AG04449 (cell line): ENCODE measurements around the gene RALBP1.
A peak's percentile ranks its signal among the peaks of the same experiment; 100 is the strongest.

Source experiments
- CTCF ChIA-PET: fragments of 350-600 bp; formaldehyde crosslinking; extraction: SDS; loops from one replicate; lab custom pipeline; 2021; ENCODE audit warnings: antibody characterized with exemption; lab: Yijun Ruan, JAX
- POLR2A ChIA-PET: fragments of 400-600, 350-600 bp; formaldehyde crosslinking; extraction: SDS; loops from one replicate; lab custom pipeline; 2020; ENCODE audit warnings: antibody characterized with exemption, inconsistent platforms; lab: Yijun Ruan, JAX
- DNase-seq: peaks from one replicate; pipeline ENCODE4 v3.0.0-alpha.2; 2010; ENCODE audit warnings: low read depth, low spot score
- H3K4me3 ChIP-seq: 2 replicates; pipeline ENCODE4 v1.5.1; 2011; ENCODE audit warnings: low read depth, mild to moderate bottlenecking, control low read depth, low read length
- TF ChIP-seq, protein P1 (sequence below): IDR thresholded peaks from one replicate; pipeline ENCODE4 v1.5.1; 2011; ENCODE audit warnings: mild to moderate bottlenecking, moderate library complexity, low read length, control low read depth, inconsistent platforms; ENCODE audit not compliant: insufficient read depth; ENCODE audit errors: missing control alignments

RALBP1 gene

DNA sequence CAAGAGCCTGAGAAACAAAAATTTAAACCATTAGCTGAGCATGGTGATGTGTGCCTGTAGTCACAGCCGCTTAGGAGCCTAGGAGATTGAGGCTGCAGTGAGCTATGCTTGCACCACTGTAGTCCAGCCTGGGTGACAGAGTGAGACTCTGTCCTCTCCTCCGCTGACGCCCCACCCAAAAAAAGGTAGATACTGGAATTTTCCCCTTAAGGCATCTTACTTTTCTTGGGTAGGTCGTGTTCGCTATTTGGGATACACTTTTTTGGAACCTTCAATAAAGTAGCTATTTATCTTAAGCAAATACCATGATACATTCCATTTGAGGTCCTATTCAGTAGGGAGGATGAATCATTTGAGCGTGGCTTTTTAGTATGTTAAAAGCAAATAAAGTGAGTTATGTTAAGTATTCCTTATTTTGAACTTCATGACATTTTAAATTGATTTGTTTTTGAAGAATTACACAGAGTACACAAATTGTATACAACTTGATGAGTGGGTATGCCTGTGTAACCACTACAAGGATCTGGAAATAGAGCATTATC, 38.7 kb downstream of the RALBP1 start:
- DNase-seq, result peak; percentile 23
- POLR2A ChIA-PET, result no interaction called here
- H3K4me3 ChIP-seq, result no peak overlapping the region
- TF ChIP-seq, protein P1, sequence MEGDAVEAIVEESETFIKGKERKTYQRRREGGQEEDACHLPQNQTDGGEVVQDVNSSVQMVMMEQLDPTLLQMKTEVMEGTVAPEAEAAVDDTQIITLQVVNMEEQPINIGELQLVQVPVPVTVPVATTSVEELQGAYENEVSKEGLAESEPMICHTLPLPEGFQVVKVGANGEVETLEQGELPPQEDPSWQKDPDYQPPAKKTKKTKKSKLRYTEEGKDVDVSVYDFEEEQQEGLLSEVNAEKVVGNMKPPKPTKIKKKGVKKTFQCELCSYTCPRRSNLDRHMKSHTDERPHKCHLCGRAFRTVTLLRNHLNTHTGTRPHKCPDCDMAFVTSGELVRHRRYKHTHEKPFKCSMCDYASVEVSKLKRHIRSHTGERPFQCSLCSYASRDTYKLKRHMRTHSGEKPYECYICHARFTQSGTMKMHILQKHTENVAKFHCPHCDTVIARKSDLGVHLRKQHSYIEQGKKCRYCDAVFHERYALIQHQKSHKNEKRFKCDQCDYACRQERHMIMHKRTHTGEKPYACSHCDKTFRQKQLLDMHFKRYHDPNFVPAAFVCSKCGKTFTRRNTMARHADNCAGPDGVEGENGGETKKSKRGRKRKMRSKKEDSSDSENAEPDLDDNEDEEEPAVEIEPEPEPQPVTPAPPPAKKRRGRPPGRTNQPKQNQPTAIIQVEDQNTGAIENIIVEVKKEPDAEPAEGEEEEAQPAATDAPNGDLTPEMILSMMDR, result no peak
- CTCF ChIA-PET, result interaction anchor here (0.7 to 3.1 kb wide), 7 partner anchors 15 to 436 kb away, joined by 3 to 7 read pairs (median 4); no protein-coding TSS in a partner anchor

DNA sequence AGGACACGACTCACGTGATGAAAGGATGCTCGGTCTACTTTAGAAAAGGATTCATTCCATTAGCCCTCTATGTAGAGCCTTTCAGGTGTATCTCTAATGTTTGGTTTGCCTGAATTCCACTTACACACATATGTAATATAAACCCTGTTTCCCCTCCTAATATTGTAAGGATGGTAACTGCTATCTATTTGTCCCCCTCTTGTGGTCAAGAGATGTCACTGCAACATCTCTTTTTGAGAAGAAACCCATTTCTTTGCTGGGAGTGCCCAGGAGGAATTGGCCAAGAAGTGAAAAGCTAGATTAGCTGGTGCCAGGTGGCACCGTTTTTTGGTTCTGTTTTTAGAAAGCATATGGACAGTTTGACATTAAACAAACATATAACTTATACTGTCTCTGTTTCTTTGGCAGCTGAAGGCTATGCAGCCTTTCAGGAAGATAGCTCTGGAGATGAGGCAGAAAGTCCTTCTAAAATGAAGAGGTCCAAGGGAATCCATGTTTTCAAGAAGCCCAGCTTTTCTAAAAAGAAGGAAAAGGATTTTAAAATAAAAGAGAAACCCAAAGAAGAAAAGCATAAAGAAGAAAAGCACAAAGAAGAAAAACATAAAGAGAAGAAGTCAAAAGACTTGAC, 41.2 kb downstream of the RALBP1 start:
- ChIA-PET POLR2A (no interaction called here), CTCF (interaction anchor here (0.6 to 3.8 kb wide), 41 partner anchors 8 to 864 kb away, joined by 3 to 27 read pairs (median 5); partner anchors contain the start of gene TWSG1)
- TF ChIP-seq, protein P1, result peak; percentile 59
- H3K4me3 ChIP-seq, result no peak overlapping the region
- DNase-seq, result no peak

DNA sequence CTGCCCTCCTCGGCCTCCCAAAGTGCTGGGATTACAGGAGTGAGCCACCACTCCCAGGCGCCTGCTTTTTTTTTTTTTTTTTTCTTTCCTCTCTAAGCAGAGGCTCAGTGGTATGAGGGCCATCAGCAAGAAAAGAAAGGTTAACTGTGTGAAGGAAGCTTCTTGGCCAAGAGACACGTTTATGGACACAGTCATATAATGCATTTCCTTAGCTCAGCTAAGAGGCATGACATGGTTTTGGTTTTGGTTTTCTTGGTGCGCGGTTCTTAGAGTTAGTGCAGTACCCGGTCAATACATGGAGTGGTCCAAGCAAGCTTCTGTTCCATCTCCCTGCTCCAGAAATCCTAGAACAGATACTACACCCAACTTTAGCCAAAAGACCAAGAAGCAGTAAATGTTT, 42.6 kb downstream of the RALBP1 start:
- ChIA-PET CTCF (interaction anchor here (0.7 to 3.8 kb wide), 14 partner anchors 8 to 444 kb away, joined by 3 to 27 read pairs (median 9); no protein-coding TSS in a partner anchor), POLR2A (no interaction called here)
- H3K4me3 ChIP-seq, result no peak overlapping the region

DNA sequence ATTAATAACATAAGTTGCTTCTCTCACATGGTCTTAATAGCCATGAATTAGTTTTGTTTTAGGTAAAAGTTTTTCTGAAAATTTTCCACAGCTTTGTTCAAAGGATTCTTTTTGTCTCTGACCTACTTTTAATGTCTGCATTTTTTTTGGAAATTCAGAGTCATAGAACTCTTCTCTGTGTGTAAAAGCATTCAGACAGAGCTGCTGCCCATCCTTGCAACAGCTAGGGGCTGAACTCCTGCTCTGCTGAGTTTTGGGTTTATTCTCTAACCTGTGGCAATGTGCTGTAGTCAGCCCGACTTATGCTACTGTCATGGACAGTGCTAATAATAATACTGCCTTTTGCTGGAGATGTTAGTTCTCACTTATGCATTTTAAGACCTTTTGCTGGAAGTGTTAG, 44.1 kb downstream of the RALBP1 start:
- TF ChIP-seq, protein P1, result no peak
- POLR2A ChIA-PET, result no interaction called here
- no peak for DNase-seq

More for the DNA sequence above, 42.6 kb downstream of the RALBP1 start:
- no peak for DNase-seq
- TF ChIP-seq, protein P1, result no peak

DNA sequence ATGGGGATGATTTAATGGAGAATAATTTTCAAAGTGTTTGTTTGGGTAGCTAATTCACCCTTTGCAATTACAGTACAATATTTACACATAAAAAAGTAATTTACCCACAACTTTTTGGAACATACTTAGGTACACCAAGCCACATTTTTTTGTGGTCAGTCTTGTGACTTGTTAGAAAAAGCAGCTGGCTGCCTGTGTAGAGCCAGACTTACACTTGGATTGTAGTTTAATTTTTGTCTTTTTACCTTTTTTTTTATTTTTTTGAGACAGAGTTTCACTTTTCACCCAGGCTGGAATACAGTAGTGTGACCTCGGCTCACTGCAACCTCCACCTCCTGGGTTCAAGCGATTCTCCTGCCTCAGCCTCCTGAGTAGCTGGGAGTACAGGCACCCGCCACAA, 45.4 kb downstream of the RALBP1 start:
- DNase-seq, result no peak
- ChIA-PET CTCF (interaction anchor here (0.9 to 1.2 kb wide), 2 partner anchors 11 to 47 kb away, joined by 3 read pairs; no protein-coding TSS in a partner anchor), POLR2A (no interaction called here)
- TF ChIP-seq, protein P1, result no peak
- H3K4me3 ChIP-seq, result no peak overlapping the region

More for the DNA sequence above, 44.1 kb downstream of the RALBP1 start:
- no peak overlapping the region for H3K4me3 ChIP-seq
- CTCF ChIA-PET, result interaction anchor here (3.1 kb wide), 1 partner anchor 446 kb away, joined by 12 read pairs; no protein-coding TSS in a partner anchor

DNA sequence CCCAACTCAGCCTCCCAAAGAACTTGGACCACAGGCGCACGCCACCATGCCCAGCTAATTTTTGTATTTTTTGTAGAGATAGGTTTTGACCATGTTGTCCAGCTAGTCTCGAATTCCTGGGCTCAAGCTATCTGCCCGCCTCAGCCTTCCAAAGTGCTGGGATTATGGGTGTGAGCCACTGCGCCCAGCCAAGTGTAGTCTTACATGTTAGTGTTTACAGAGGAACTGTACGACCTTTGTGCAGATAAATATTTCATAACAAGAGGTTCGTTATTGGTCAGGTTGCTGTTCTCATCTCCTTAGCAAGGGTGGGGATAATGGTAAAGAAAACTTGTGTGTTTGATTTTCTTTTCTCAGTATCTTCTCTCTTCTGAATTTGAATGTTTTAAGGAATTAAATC, 46.5 kb downstream of the RALBP1 start:
- ChIA-PET CTCF (interaction anchor here (1.1 to 1.2 kb wide), 2 partner anchors 9 to 48 kb away, joined by 3 to 4 read pairs; no protein-coding TSS in a partner anchor), POLR2A (no interaction called here)
- no peak overlapping the region for H3K4me3 ChIP-seq
- TF ChIP-seq, protein P1, result no peak
- no peak for DNase-seq
